Neural cell (in vitro differentiated cells): Measurements from ENCODE around the gene BICD1.

ENCODE experiments used
- CTCF ChIP-seq: fragments of 450-650 bp; IDR thresholded peaks from 2 replicates; pipeline ENCODE4 v1.5.1; 2014; ENCODE audit warnings: antibody characterized with exemption, mild to moderate bottlenecking, moderate library complexity; ENCODE audit not compliant: poor library complexity, severe bottlenecking
- EZH2 ChIP-seq: fragments of 200-600, 300-800 bp; shearing (Covaris generic), sonication (generic); IDR thresholded peaks from 2 replicates; pipeline ENCODE4 v1.6.1; 2014; ENCODE audit warnings: antibody characterized with exemption, low read length, borderline replicate concordance, mild to moderate bottlenecking; ENCODE audit not compliant: insufficient read depth, poor library complexity, severe bottlenecking
- MXI1 ChIP-seq: fragments of 450-650 bp; conservative IDR thresholded peaks from 2 replicates; pipeline ENCODE4 v1.6.1; 2014; ENCODE audit warnings: antibody characterized with exemption, mild to moderate bottlenecking; ENCODE audit not compliant: poor library complexity, severe bottlenecking
- POLR2AphosphoS5 ChIP-seq: IDR thresholded peaks from 2 replicates; pipeline ENCODE4 v1.6.1; 2012
- RAD21 ChIP-seq: fragments of 450-650 bp; conservative IDR thresholded peaks from 2 replicates; pipeline ENCODE4 v1.6.1; 2014; ENCODE audit warnings: antibody characterized with exemption, mild to moderate bottlenecking, moderate library complexity
- REST ChIP-seq: IDR thresholded peaks from 2 replicates; pipeline ENCODE4 v1.6.1; 2012; ENCODE audit warnings: borderline replicate concordance
- SMC3 ChIP-seq: fragments of 450-650 bp; conservative IDR thresholded peaks from 2 replicates; pipeline ENCODE4 v1.6.1; 2014; ENCODE audit warnings: antibody characterized with exemption, mild to moderate bottlenecking, moderate library complexity; ENCODE audit not compliant: poor library complexity
- TAF1 ChIP-seq: IDR thresholded peaks from 2 replicates; pipeline ENCODE4 v1.6.1; 2012; ENCODE audit warnings: low read depth

GRCh38 chr12:32379667-32380066 is 273.0 kb downstream of the BICD1 start:
- TF ChIP-seq EZH2 (no peak), TAF1 (no peak), RAD21 (no peak), CTCF (no peak), POLR2AphosphoS5 (no peak), REST (no peak), SMC3 (no peak), MXI1 (no peak)
